Stomach (tissue), 9 donors: ENCODE results near the gene FASTK. TPM values are rescaled to one million over a fixed set of nuclear protein-coding genes. Genes with fewer than 3 reads are reported as not detected.

ENCODE experiments used
- DNase-seq, 2 donors: peaks; one replicate each; pipeline versions ENCODE4 v3.0.0 to v3.0.0-alpha.2; 2013 to 2019
- H3K27ac ChIP-seq, 5 donors: fragments of 200-600 bp in 4 of 5; sonication (generic) in 4 of 5; one replicate each; pipeline ENCODE4 v1.5.1; 2013 to 2019; ENCODE audit warnings: mild to moderate bottlenecking in 1 of 5, moderate library complexity in 1 of 5
- H3K27me3 ChIP-seq, 3 donors: fragments of 200-600 bp; sonication (generic); one replicate each; pipeline ENCODE4 v1.5.1; 2017 to 2019; ENCODE audit warnings: mixed run types in 1 of 3
- H3K36me3 ChIP-seq, 4 donors: fragments of 200-600 bp; sonication (generic); 1 replicate in 3 of 4; 2 replicates in 1 of 4; pipeline ENCODE4 v1.5.1; 2016 to 2019
- H3K4me1 ChIP-seq, 4 donors: fragments of 200-600 bp; sonication (generic); one replicate each; pipeline ENCODE4 v1.5.1; 2016 to 2019
- H3K4me3 ChIP-seq, 4 donors: fragments of 200-600 bp; sonication (generic) in 3 of 4; one replicate each; pipeline ENCODE4 v1.5.1; 2016 to 2019; ENCODE audit warnings: mild to moderate bottlenecking in 1 of 4
- H3K9me3 ChIP-seq, 4 donors: fragments of 200-600 bp; sonication (generic); one replicate each; pipeline ENCODE4 v1.5.1; 2016 to 2019
- EP300 ChIP-seq: sonication (generic); formaldehyde crosslinking; IDR thresholded peaks from one replicate; pipeline ENCODE4 v1.6.1; 2017; ENCODE audit warnings: antibody characterized with exemption
- POLR2A ChIP-seq, 4 donors: fragments of 450-650 bp; IDR thresholded peaks; one replicate each; pipeline ENCODE4 v1.6.1; 2016; ENCODE audit warnings: antibody characterized with exemption in 4 of 4, control low read depth in 2 of 4, mild to moderate bottlenecking in 1 of 4, moderate library complexity in 1 of 4
- POLR2AphosphoS5 ChIP-seq, 3 donors: sonication (generic); formaldehyde crosslinking; IDR thresholded peaks; one replicate each; pipeline ENCODE4 v1.6.1; 2016; ENCODE audit warnings: antibody characterized with exemption in 3 of 3
- WGBS, 5 donors: extraction: QIAGEN DNeasy Blood & Tissue Kit in 3 of 5; methylation state at CpG; one replicate each; pipeline versions ENCODE4 v1.1.5 to v1.1.7; 2013 to 2018; 5-methylcytosine and 5-hydroxymethylcytosine counted together
- intact Hi-C: fragments of 100-400 bp; cut with DNase I; formaldehyde crosslinking; loops from one replicate; pipeline ENCODE4 v1.15.1; 2023; ENCODE audit warnings: low total_unique reads
- polyA plus RNA-seq, 3 donors: library from polyadenylated mRNA; stranded (reverse); fragments of 200-250 nt; gene quantifications; one replicate each; pipeline ENCODE4 v1.2.3, GENCODE V29; 2013
- total RNA-seq, 5 donors: library from RNA; depleted of rRNA; stranded (reverse); fragments of >200 nt; gene quantifications; one replicate each; pipeline versions ENCODE4 v1.1.0 to v1.2.3, GENCODE V29; 2014 to 2016
- TF ChIP-seq, protein P1 (sequence below), 7 experiments: fragments of 450-650 bp in 4 of 7; fragments of 200-600 bp in 3 of 7; sonication (generic) in 3 of 7; IDR thresholded peaks; one replicate each; pipeline ENCODE4 v1.5.1; 2016 to 2019; ENCODE audit warnings: antibody characterized with exemption in 7 of 7, control low read depth in 2 of 7, mild to moderate bottlenecking in 1 of 7
- donor health status: healthy with polysubstance abuse.
- donor health status: Bipolar disorder and iron deficiency.
- donor health status: healthy.

The FASTK gene
- total and polyA plus RNA-seq, 8 donors, result 40.0 to 415 (median 122) TPM

DNA sequence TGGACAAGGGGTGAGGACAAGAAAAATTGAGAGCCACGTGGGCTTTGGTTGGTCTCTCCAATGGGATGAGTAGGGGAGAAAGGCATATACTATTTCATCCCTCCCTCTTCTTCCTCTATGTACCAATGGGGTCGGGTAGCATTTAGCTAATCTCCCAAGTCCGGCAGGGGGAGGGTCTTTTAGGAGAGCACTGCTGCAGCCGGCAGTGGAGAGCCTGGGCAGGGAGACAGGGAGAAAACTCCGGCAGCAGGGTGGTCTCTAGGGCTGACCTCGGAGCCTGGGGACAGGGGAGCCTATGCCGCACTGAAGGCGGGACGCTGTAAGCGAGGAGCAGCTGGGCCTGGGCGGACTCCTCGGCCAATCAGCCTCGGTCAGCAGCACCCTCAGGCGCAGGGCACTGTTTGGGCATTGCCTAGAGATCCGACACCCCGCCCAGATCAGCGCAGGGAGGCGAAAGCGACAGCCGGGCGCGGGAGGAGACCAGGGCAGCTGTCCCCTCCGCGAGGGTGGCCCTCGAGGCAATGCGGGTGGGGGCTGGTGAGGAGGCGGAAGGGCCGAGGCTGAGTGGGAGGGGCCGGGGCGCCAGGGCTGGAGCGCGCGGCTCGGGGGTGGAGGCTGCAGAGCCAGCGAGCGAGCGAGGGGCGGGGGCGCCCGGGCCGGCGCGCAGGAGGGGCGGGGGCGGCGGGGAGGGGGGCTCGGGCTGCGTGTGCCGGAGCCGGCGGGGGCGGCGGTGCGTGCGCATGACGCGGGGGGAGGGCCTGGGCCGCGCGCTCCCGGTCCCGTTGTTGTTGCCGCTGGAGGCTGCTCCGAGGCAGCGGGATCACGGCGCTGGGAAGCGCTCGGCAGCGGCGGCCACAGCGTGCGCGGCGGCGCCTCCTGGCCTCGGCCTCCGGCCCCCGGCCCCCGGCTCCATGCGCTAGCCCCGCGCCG lies 5.3 kb upstream of the FASTK start, which contains the start of gene AGAP3:
TSS of gene AGAP3 (plus strand) at position 785 of the 930 bp plus-strand sequence. CDS start 267 bp downstream, outside the sequence.
- Histone ChIP-seq H3K27me3 (no peaks in the 10 kb centered on the region), H3K9me3 (no peaks in the 10 kb centered on the region), H3K4me3 (peak within 1 kb of the TSS; percentile 74 to 93 (median 86)), H3K27ac (peak within 1 kb of the TSS; percentile 86 to 97 (median 94)), H3K4me1 (peaks cover 59 to 81% (median 79%) of the 10 kb centered on the region in 4 donors), H3K36me3 (no peaks in the 10 kb centered on the region)
- intact Hi-C loops, result no loop called here
- DNase-seq, result peak; percentile 90 to 95
- 0 to 3% (median 1%) methylated on average over 18 to 83 of the region's 84 CpGs for WGBS, 5 donors
- TF ChIP-seq, protein P1, sequence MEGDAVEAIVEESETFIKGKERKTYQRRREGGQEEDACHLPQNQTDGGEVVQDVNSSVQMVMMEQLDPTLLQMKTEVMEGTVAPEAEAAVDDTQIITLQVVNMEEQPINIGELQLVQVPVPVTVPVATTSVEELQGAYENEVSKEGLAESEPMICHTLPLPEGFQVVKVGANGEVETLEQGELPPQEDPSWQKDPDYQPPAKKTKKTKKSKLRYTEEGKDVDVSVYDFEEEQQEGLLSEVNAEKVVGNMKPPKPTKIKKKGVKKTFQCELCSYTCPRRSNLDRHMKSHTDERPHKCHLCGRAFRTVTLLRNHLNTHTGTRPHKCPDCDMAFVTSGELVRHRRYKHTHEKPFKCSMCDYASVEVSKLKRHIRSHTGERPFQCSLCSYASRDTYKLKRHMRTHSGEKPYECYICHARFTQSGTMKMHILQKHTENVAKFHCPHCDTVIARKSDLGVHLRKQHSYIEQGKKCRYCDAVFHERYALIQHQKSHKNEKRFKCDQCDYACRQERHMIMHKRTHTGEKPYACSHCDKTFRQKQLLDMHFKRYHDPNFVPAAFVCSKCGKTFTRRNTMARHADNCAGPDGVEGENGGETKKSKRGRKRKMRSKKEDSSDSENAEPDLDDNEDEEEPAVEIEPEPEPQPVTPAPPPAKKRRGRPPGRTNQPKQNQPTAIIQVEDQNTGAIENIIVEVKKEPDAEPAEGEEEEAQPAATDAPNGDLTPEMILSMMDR (IDR thresholded peaks at IDR 0.05), result no peak
- TF ChIP-seq POLR2A (IDR thresholded peaks at IDR 0.05) (peak in 2 of 4 donors; percentile 32 to 43), POLR2AphosphoS5 (IDR thresholded peaks at IDR 0.05) (peak; percentile 40 to 83 (median 82))

DNA sequence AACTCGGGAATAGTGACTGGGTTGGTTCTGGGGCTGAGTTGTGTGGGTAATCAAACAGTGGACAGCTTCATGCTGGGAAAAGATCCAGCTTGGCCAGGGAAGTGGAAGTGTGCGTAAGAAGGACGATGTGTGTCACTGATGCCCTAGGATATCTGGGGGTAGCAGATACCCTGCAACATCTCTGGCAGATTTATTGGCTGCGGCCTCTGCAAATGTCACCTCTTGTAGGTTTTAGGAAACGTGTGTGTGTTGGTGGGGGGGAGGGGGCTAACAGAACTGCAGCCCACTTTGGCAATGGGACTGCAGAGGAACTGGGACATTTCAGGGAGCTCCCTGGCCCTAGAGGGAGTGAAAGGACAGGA lies 4.7 kb upstream of the FASTK start:
- H3K27ac ChIP-seq, result peak overlapping the region; percentile 86 to 97 (median 94)
- no peak for TF ChIP-seq EP300
- TF ChIP-seq, protein P1 (IDR thresholded peaks at IDR 0.05), result no peak
- TF ChIP-seq POLR2A (IDR thresholded peaks at IDR 0.05), result no peak
- TF ChIP-seq POLR2AphosphoS5 (IDR thresholded peaks at IDR 0.05), result no peak
- no peaks in the 10 kb centered on the region for H3K9me3 ChIP-seq
- H3K4me1 ChIP-seq, result peaks cover 61 to 78% (median 76%) of the 10 kb centered on the region in 4 donors
- no peaks in the 10 kb centered on the region for H3K36me3 ChIP-seq
- H3K27me3 ChIP-seq, result no peaks in the 10 kb centered on the region
- peak overlapping the region in 1 of 4 donors; percentile 52 for H3K4me3 ChIP-seq
- intact Hi-C loops, result no loop called here
- 22 to 32% (median 31%) methylated on average over 5 of the region's 5 CpGs for WGBS, 5 donors
- DNase-seq, result no peak

DNA sequence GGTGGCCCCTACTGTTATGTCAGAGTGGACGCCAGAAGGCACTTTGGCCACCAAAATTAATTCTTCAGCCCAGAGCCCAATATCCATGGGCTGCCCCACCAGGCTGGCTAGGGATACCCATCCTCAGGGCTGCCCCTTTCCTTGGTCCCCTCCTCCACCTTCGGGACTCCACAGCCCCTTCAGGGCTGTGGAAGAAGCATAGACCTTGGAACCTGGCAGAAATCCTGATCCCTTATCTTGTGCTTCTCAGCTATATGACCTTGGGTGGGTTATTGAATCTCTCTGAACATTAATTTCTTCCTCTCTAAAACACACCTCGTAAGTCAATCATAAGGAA lies 3.2 kb upstream of the FASTK start:
- Histone ChIP-seq H3K27ac (peak overlapping the region; percentile 93 to 97 (median 96)), H3K36me3 (no peaks in the 10 kb centered on the region), H3K4me1 (peaks cover 56 to 76% (median 74%) of the 10 kb centered on the region in 4 donors), H3K9me3 (no peaks in the 10 kb centered on the region), H3K27me3 (no peaks in the 10 kb centered on the region), H3K4me3 (peak overlapping the region; percentile 74 to 97 (median 94))
- intact Hi-C loops, result no loop called here
- DNase-seq, result no peak
- 20 to 34% (median 26%) methylated on average over 2 to 3 of the region's 3 CpGs for WGBS, 5 donors
- no peak for TF ChIP-seq EP300
- TF ChIP-seq, protein P1 (IDR thresholded peaks at IDR 0.05), result no peak
- no peak for TF ChIP-seq POLR2A (IDR thresholded peaks at IDR 0.05)
- no peak for TF ChIP-seq POLR2AphosphoS5 (IDR thresholded peaks at IDR 0.05)

DNA sequence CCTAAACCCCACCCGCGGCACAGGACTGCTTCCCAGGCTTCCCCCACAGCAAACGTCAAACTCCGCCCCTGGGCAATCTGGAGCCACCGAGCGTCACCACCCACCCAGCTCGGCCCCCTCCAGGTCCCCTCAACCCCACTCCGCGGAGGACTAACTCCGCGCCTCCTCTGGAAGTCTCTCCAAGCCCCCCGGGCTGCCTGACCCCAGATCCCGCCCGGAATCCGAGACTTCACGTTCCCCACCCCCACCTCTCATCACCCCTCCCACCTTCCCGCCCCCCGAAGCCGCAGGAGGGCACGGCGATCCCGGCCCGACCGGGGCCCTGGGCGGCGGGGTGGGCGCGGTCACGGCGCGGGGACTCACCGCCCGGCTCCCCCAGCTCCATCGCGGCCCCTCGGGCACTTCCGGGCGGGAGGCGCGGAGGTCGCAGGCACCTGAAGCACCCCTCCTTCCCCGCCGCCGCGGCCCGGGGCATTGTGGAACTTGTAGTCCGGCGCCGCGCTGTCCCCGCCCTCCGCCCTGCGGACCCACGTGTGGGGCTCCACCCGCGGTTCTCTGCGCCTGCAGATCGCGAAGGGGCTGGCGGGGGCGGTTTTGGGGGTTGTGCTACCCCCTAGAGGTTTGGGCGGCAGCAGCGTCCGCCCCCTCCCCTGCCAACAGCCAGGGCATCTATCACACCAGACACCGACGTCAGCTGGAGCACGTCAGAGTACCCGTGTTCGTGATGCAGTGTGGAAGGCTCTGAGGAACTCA lies 2.6 kb upstream of the FASTK start, which contains the start of gene TMUB1:
TSS of gene TMUB1 (minus strand) at position 423 of the 753 bp plus-strand sequence. CDS start 930 bp downstream, outside the sequence.
- intact Hi-C loops, result no loop called here
- Histone ChIP-seq H3K9me3 (no peaks in the 10 kb centered on the region), H3K27ac (peak within 1 kb of the TSS; percentile 93 to 97 (median 96)), H3K27me3 (no peaks in the 10 kb centered on the region), H3K4me3 (peak within 1 kb of the TSS; percentile 74 to 97 (median 94)), H3K36me3 (no peaks in the 10 kb centered on the region), H3K4me1 (peaks cover 56 to 76% (median 74%) of the 10 kb centered on the region in 4 donors)
- TF ChIP-seq EP300 (no peak), POLR2A (IDR thresholded peaks at IDR 0.05) (no peak), POLR2AphosphoS5 (IDR thresholded peaks at IDR 0.05) (peak in 2 of 3 donors; percentile 63 to 65)
- TF ChIP-seq, protein P1 (IDR thresholded peaks at IDR 0.05), result no peak
- 0 to 1% (median 1%) methylated on average over 21 to 69 of the region's 69 CpGs for WGBS, 5 donors
- peak; percentile 84 to 92 for DNase-seq
